Astrocyte (in vitro differentiated cells and primary cell): ENCODE results near the gene KY. TPM values are rescaled to one million over a fixed set of nuclear protein-coding genes. Genes with fewer than 3 reads are reported as not detected.

Experiments
- DNase-seq: peaks from one replicate; pipeline ENCODE4 v3.0.0-alpha.2; 2010; ENCODE audit warnings: low read depth
- FAIRE-seq: peaks from 2 replicates; lab custom pipeline; 2011; peaks lifted over from hg19 to GRCh38; lab: Jason Lieb, UNC
- H2AFZ ChIP-seq: 2 replicates; pipeline ENCODE4 v1.6.0; 2012; ENCODE audit warnings: low read depth, low read length, inconsistent platforms
- H3K27ac ChIP-seq: 2 replicates; pipeline ENCODE4 v1.5.1; 2011; ENCODE audit warnings: low read depth, low read length, inconsistent platforms
- H3K27me3 ChIP-seq: 2 replicates; pipeline ENCODE4 v1.6.0; 2011; ENCODE audit warnings: low read length, inconsistent platforms; ENCODE audit not compliant: insufficient read depth
- H3K36me3 ChIP-seq: 2 replicates; pipeline ENCODE4 v1.5.1; 2011; ENCODE audit warnings: low read length, inconsistent platforms; ENCODE audit not compliant: insufficient read depth
- H3K4me1 ChIP-seq: 2 replicates; pipeline ENCODE4 v1.5.1; 2011; ENCODE audit warnings: low read length, inconsistent platforms; ENCODE audit not compliant: insufficient read depth
- H3K4me2 ChIP-seq: 2 replicates; pipeline ENCODE4 v1.6.0; 2012; ENCODE audit warnings: low read length, inconsistent platforms
- H3K4me3 ChIP-seq: 2 replicates; pipeline ENCODE4 v1.5.1; 2011; ENCODE audit warnings: low read depth, mild to moderate bottlenecking, low read length, inconsistent platforms; ENCODE audit not compliant: insufficient read depth
- H3K79me2 ChIP-seq: 2 replicates; pipeline ENCODE4 v1.6.0; 2012; ENCODE audit warnings: mild to moderate bottlenecking, low read length, inconsistent platforms; ENCODE audit not compliant: insufficient read depth
- H3K9ac ChIP-seq: 2 replicates; pipeline ENCODE4 v1.6.0; 2012; ENCODE audit warnings: mild to moderate bottlenecking, low read length, inconsistent platforms
- H3K9me3 ChIP-seq: 2 replicates; pipeline ENCODE4 v1.5.1; 2012; ENCODE audit warnings: low read depth, mild to moderate bottlenecking, low read length, inconsistent platforms; ENCODE audit not compliant: insufficient read depth
- H4K20me1 ChIP-seq: 2 replicates; pipeline ENCODE4 v1.6.0; 2012; ENCODE audit warnings: low read length, inconsistent platforms; ENCODE audit not compliant: insufficient read depth
- H3K27ac Mint-ChIP-seq: one replicate; pipeline ENCODE4 v1.8.0; 2021; ENCODE audit warnings: mild to moderate bottlenecking, mixed read lengths; ENCODE audit not compliant: unreplicated experiment
- H3K27me3 Mint-ChIP-seq: one replicate; pipeline ENCODE4 v1.8.0; 2021; ENCODE audit warnings: low read depth, mixed read lengths; ENCODE audit not compliant: unreplicated experiment
- H3K36me3 Mint-ChIP-seq: one replicate; pipeline ENCODE4 v1.8.0; 2021; ENCODE audit warnings: low read depth, mixed read lengths; ENCODE audit not compliant: unreplicated experiment
- H3K4me1 Mint-ChIP-seq: one replicate; pipeline ENCODE4 v1.8.0; 2021; ENCODE audit warnings: low read depth, mixed read lengths; ENCODE audit not compliant: unreplicated experiment
- H3K4me3 Mint-ChIP-seq: one replicate; pipeline ENCODE4 v1.8.0; 2021; ENCODE audit warnings: mild to moderate bottlenecking, moderate library complexity, mixed read lengths; ENCODE audit not compliant: unreplicated experiment
- H3K9me3 Mint-ChIP-seq: one replicate; pipeline ENCODE4 v1.8.0; 2021; ENCODE audit warnings: mild to moderate bottlenecking, mixed read lengths; ENCODE audit not compliant: unreplicated experiment
- CTCF ChIP-seq: IDR thresholded peaks from 2 replicates; pipeline ENCODE4 v1.5.1; 2011; ENCODE audit warnings: low read depth, mild to moderate bottlenecking, inconsistent platforms, low read length, moderate library complexity; ENCODE audit not compliant: insufficient read depth
- EZH2 ChIP-seq: IDR thresholded peaks from 2 replicates; pipeline ENCODE4 v1.6.1; 2012; ENCODE audit warnings: mild to moderate bottlenecking, low read length, inconsistent platforms; ENCODE audit not compliant: insufficient read depth
- total RNA-seq: library from RNA; stranded (reverse); gene quantifications from 2 replicates; pipeline ENCODE4 v1.2.1, GENCODE V29; 2021

KY gene
- total RNA-seq, 1 donor from 2014 or later = 0.11 TPM

DNA sequence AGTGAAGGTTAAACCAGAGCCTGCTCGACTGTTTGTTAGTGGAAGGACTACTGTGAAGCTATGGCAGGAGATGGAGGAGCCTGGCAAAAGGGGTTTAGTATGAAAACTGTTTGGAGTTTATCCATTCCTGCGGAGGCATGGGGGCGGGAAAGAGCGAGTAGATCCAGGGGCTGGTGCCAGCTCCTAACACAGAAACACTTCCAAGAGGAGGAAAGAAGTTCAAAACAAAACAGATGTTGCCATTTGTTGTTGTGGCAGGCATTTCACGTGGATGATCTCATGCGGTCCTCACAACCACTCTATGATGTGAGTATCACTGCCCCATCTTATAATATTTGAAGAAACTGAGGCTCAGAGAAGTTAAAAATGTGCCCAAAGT lies 30.7 kb upstream of the KY start:
- Histone ChIP-seq H3K79me2 (no peaks in the 10 kb centered on the region), H3K4me2 (no peak overlapping the region), H3K27me3 (no peaks in the 10 kb centered on the region), H3K9ac (no peak overlapping the region), H2AFZ (no peak overlapping the region), H3K4me3 (no peak overlapping the region), H3K36me3 (no peaks in the 10 kb centered on the region), H3K9me3 (no peaks in the 10 kb centered on the region), H3K4me1 (peaks cover 8% of the 10 kb centered on the region), H3K27ac (no peak overlapping the region), H4K20me1 (no peaks in the 10 kb centered on the region)
- Mint-ChIP-seq H3K4me1 (peaks cover 11% of the 10 kb centered on the region), H3K9me3 (peaks cover 11% of the 10 kb centered on the region), H3K27me3 (peaks cover 21% of the 10 kb centered on the region), H3K27ac (no peak overlapping the region), H3K36me3 (peaks cover 7% of the 10 kb centered on the region), H3K4me3 (no peak overlapping the region)
- TF ChIP-seq EZH2 (no peak), CTCF (no peak)
- DNase-seq = no peak
- no peak for FAIRE-seq

DNA sequence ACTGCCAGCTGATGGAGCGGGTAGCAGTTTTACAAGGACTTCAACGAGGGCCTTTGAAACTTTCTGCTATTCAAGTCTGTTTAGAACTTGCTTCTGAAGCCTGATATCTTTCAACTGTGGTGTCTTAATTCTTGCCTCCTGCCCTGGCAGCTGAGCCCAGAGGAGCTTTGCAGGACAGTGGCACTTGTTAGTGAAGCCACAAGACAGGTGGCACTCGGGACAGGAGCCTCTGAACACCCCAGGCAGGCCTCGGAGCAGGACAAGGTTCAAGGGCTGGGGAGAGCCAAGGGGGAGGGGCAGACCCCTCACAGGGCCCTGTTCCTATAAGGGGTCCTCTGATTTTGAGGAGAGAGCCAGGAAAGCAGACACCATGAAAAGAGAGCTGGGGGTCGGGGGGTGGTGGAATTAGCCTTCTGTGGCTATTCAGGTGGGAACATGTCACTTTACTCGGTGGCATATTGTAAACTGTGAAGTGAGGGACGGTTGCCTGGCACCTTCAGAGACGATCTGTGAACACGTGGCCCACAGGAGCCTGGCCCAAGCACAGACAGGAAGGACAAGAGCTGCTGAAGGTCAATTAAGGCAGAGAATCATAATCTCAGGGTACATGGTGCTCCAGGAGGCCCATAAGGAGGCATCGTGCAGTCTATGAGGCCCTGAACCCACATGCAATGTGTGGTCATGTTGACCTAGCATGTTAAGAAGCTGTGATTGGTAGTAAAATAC lies 30.1 kb upstream of the KY start:
- H3K27ac Mint-ChIP-seq = no peak overlapping the region
- H3K9me3 Mint-ChIP-seq = peaks cover 12% of the 10 kb centered on the region
- TF ChIP-seq CTCF (no peak), EZH2 (no peak)
- no peaks in the 10 kb centered on the region for H3K36me3 ChIP-seq
- H3K4me3 ChIP-seq = no peak overlapping the region
- H3K9ac ChIP-seq = no peak overlapping the region
- DNase-seq (no peak), FAIRE-seq (no peak)
- H2AFZ ChIP-seq = no peak overlapping the region
- H3K27me3 ChIP-seq = no peaks in the 10 kb centered on the region
- peaks cover 8% of the 10 kb centered on the region for H3K4me1 Mint-ChIP-seq
- H4K20me1 ChIP-seq = no peaks in the 10 kb centered on the region
- peaks cover 2% of the 10 kb centered on the region for H3K4me1 ChIP-seq
- H3K27me3 Mint-ChIP-seq = peaks cover 21% of the 10 kb centered on the region
- no peak overlapping the region for H3K4me2 ChIP-seq
- no peaks in the 10 kb centered on the region for H3K79me2 ChIP-seq
- H3K4me3 Mint-ChIP-seq = no peak overlapping the region
- no peaks in the 10 kb centered on the region for H3K9me3 ChIP-seq
- peaks cover 7% of the 10 kb centered on the region for H3K36me3 Mint-ChIP-seq
- no peak overlapping the region for H3K27ac ChIP-seq

DNA sequence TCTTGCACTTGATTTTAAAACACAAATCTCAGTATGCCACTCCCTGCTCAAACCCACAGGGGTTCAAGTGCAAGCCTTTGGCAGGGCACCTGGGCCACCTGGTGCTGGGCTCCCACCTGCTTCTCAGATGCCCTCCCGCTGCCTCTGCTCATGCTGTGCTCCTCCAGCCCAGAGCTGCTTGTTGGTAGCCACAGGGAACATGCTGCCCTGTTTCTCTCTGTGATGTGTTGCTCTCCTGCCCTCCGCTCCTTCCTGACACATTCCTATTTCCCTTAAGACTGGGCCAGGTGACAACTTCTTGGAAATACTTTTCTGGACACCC lies 27.1 kb upstream of the KY start:
- no peak for DNase-seq
- Histone ChIP-seq H2AFZ (no peak overlapping the region), H3K9me3 (no peaks in the 10 kb centered on the region), H3K4me3 (no peak overlapping the region), H3K36me3 (no peaks in the 10 kb centered on the region), H3K27ac (no peak overlapping the region), H3K9ac (no peak overlapping the region), H4K20me1 (no peaks in the 10 kb centered on the region), H3K4me2 (no peak overlapping the region), H3K27me3 (no peaks in the 10 kb centered on the region), H3K79me2 (no peaks in the 10 kb centered on the region), H3K4me1 (no peaks in the 10 kb centered on the region)
- Mint-ChIP-seq H3K27me3 (peaks cover 25% of the 10 kb centered on the region), H3K27ac (no peak overlapping the region), H3K9me3 (peaks cover 33% of the 10 kb centered on the region), H3K4me1 (peaks cover 8% of the 10 kb centered on the region), H3K36me3 (peaks cover 7% of the 10 kb centered on the region), H3K4me3 (no peak overlapping the region)
- no peak for FAIRE-seq
- TF ChIP-seq EZH2 (no peak), CTCF (no peak)
